Neural progenitor cell (in vitro differentiated cells): ENCODE data around the gene KCNMA1.

ENCODE experiments used
- EZH2 ChIP-seq: fragments of 200-600 bp; sonication (generic); IDR thresholded peaks from 2 replicates; pipeline ENCODE4 v1.6.1; 2017; ENCODE audit warnings: antibody characterized with exemption, mild to moderate bottlenecking, moderate library complexity
- EZH2phosphoT487 ChIP-seq: fragments of 200-600 bp; sonication (generic); IDR thresholded peaks from 2 replicates; pipeline ENCODE4 v1.6.1; 2017; ENCODE audit warnings: antibody characterized with exemption

- no peak for TF ChIP-seq EZH2
- no peak for TF ChIP-seq EZH2phosphoT487
Observed at GRCh38 chr10:77419979-77420378, 217.6 kb downstream of the KCNMA1 start.
